Retinal pigment epithelial cell (primary cell): ENCODE measurements around the gene HOXB1.

Source experiments
- DNase-seq: peaks from one replicate; pipeline ENCODE4 v3.0.0-alpha.2; 2010; ENCODE audit warnings: low read depth
- H3K4me3 ChIP-seq: 2 replicates; pipeline ENCODE4 v1.5.1; 2011; ENCODE audit warnings: mild to moderate bottlenecking, low read length, control low read depth, moderate library complexity
- CTCF ChIP-seq: conservative IDR thresholded peaks from 2 replicates; pipeline ENCODE4 v1.5.1; 2011; ENCODE audit warnings: low read depth, low read length, control low read depth, inconsistent platforms

Gene HOXB1

GRCh38 chr17:48553190-48553547 lies 22.4 kb upstream of the HOXB1 start:
- no peak for TF ChIP-seq CTCF
- H3K4me3 ChIP-seq, result no peak overlapping the region
- DNase-seq, result no peak

DNA sequence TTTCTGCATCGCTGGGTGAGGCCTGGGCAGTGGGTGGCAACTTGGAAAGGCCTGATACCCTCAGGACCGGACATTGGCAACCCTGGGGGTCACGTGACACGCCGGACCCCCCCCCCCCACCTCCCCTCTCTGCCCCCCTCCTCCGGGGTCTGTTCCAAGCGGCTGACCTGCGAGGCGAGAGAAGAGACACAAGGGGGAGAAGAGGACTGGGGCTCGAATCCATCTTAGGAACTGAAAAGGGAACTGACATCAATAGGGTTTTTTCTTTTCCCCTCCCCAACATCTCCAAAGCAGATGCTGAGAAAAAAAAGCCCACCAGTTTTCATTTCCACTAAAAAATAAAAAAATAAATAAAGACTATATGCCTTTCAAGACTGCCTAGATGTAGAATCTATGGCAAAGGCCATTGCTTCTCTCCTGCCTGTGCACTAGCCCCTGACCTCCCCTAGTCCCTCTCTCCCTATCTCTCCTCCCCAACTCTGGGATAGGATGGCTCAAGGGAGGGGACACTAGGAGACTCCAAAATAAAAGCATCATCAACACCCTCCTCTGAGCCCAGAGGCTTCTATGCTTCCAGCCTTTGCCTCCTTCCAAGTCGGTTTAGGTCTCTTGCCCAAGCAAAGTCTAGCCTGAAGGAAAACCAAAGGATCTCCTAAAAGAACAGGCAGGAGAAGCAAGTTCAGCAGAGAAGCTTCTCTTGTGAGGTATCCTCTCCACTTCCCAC lies 21.8 kb upstream of the HOXB1 start:
- DNase-seq, result no peak
- no peak for TF ChIP-seq CTCF
- no peak overlapping the region for H3K4me3 ChIP-seq

GRCh38 chr17:48551596-48552465 lies 21.0 kb upstream of the HOXB1 start:
- TF ChIP-seq CTCF, result no peak
- no peak overlapping the region for H3K4me3 ChIP-seq
- no peak for DNase-seq

DNA sequence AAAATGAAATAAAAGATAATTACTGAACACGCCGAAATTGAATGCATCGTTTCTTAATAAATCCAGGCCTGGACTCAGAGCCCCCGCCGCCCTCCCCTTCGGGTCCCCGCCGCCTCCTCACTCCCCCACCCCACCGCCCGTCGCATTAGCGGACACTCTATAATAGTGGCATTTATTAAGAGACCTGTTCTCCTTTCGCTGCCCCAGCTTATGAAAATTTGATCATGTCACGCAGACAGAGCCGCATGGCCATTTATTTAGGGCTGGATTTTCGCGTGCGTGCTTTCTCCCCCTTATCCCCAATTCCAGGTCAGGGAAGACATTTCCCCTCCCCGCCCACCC lies 20.4 kb upstream of the HOXB1 start:
- H3K4me3 ChIP-seq, result no peak overlapping the region
- no peak for DNase-seq
- no peak for TF ChIP-seq CTCF

DNA sequence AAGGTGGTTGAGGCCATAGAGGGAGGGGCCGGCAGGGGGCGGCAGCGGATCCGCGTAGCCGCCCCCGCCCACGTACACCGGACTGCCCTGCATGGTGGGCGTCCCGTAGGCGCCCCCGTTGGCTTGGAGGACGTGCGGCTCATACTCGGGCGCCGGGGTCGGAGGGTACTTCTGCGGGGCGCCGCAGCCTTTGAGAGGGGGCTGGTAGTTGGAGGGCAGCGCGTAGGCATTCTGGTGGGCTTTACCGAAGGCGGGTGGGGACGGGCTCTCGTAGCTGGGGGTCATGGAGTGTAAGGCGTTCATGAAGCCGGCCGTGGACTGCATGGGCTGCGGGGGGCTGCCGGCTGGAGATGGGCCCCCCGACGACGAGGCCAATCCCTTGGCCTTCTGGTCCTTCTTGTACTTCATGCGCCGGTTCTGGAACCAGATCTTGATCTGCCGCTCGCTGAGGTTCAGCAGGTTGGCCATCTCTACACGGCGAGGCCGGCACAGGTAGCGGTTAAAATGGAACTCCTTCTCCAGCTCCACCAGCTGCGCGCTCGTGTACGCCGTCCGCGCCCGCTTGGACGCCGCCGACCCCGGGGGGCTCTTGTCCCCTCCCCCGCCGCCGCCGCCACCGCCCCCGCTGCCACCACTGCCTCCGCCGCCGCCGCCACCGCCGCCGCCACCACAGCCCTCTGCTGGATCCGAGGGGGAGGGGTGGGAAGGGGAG lies 19.8 kb upstream of the HOXB1 start:
- H3K4me3 ChIP-seq, result no peak overlapping the region
- peak; percentile 17 for TF ChIP-seq CTCF
- DNase-seq, result no peak

DNA sequence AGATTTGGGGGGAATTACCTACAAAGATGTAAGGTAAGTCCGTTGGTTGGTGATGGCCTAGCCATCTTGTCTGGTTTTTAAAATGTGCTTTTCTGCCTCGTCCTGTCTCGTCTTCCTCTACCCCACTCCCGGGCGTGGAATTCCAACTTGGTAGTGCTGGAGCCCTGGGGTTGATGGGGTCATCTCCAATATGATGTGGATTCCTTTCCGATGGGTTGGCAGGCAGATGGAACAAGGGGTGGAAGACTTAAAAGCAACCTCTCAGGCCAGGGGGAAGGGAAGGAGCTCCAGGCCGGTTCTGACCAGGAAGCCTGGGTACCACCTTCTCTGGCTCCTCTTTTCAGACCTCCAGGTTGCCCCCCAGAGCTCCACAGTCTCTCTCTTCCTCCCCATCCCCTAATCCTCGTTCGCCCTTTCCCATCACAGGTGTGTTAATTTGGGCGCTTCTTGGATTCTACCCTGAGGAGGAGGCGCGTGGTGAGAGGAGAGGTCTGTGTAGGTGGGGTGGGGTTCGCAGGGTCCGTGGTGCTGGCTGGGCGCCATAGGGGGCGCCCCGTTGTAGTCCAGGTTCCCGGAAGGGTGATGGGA lies 19.2 kb upstream of the HOXB1 start:
- no peak for TF ChIP-seq CTCF
- no peak overlapping the region for H3K4me3 ChIP-seq
- DNase-seq, result no peak
